ENCODE data around the gene FCSK.

FCSK gene

GRCh38 chr16:70457446-70458166 is 3.2 kb downstream of the FCSK start:
- Histone ChIP-seq H3K27me3 (ENCODE audit: insufficient read depth, poor library complexity, severe bottlenecking) (no peaks in the 10 kb centered on the region), H3K4me3 (replicated peaks; ENCODE audit: insufficient read depth, low read length) (no peak overlapping the region), H3K27ac (replicated peaks) (no peak overlapping the region)
- no peak for DNase-seq (ENCODE audit: low read depth in 1 of 2, low spot score in 1 of 2)
- TF ChIP-seq POLR2AphosphoS5 (IDR thresholded peaks at IDR 0.05; ENCODE audit: low read depth) (no peak), REST (IDR thresholded peaks at IDR 0.05; ENCODE audit: insufficient replicate concordance, low read depth) (no peak), SPI1 (IDR thresholded peaks at IDR 0.05; ENCODE audit: borderline replicate concordance, low read depth) (no peak), GABPA (IDR thresholded peaks at IDR 0.05; ENCODE audit: low read depth) (no peak)
- TF ChIP-seq, protein P1, sequence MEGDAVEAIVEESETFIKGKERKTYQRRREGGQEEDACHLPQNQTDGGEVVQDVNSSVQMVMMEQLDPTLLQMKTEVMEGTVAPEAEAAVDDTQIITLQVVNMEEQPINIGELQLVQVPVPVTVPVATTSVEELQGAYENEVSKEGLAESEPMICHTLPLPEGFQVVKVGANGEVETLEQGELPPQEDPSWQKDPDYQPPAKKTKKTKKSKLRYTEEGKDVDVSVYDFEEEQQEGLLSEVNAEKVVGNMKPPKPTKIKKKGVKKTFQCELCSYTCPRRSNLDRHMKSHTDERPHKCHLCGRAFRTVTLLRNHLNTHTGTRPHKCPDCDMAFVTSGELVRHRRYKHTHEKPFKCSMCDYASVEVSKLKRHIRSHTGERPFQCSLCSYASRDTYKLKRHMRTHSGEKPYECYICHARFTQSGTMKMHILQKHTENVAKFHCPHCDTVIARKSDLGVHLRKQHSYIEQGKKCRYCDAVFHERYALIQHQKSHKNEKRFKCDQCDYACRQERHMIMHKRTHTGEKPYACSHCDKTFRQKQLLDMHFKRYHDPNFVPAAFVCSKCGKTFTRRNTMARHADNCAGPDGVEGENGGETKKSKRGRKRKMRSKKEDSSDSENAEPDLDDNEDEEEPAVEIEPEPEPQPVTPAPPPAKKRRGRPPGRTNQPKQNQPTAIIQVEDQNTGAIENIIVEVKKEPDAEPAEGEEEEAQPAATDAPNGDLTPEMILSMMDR (IDR thresholded peaks at IDR 0.05; ENCODE audit: insufficient read depth, low read length) = no peak

- Histone ChIP-seq H3K4me3 (replicated peaks; ENCODE audit: insufficient read depth, low read length) (no peak overlapping the region), H3K27ac (replicated peaks) (no peak overlapping the region), H3K27me3 (ENCODE audit: insufficient read depth, poor library complexity, severe bottlenecking) (no peaks in the 10 kb centered on the region)
- DNase-seq (ENCODE audit: low read depth in 1 of 2, low spot score in 1 of 2) = no peak
- TF ChIP-seq REST (IDR thresholded peaks at IDR 0.05; ENCODE audit: insufficient replicate concordance, low read depth) = no peak
- no peak for TF ChIP-seq SPI1 (IDR thresholded peaks at IDR 0.05; ENCODE audit: borderline replicate concordance, low read depth)
- TF ChIP-seq GABPA (IDR thresholded peaks at IDR 0.05; ENCODE audit: low read depth) = no peak
- TF ChIP-seq, protein P1 (IDR thresholded peaks at IDR 0.05; ENCODE audit: insufficient read depth, low read length) = no peak
- TF ChIP-seq POLR2AphosphoS5 (IDR thresholded peaks at IDR 0.05; ENCODE audit: low read depth) = no peak
Observed at GRCh38 chr16:70460737-70461261, 6.4 kb downstream of the FCSK start.

DNA sequence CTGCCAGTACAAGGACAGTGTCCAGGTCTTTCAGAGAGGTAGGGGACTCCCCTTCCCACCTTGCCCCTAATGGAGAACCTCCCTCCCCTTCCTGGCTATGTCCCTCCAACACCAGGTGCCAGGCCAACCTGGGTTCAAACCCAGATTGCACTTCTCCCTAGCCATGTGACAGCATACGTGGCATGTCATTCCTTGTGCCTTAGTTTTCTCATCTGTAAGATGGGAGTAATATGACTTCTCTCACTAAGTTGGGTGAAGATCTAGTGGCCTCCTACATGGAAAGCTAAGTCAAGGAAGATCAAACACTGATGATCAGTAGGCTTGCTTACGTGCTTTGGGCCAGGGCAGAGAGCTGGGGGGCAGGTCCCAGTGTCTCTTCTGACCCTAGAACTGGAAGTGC is 8.8 kb downstream of the FCSK start:
- TF ChIP-seq SPI1 (IDR thresholded peaks at IDR 0.05; ENCODE audit: borderline replicate concordance, low read depth) (no peak), REST (IDR thresholded peaks at IDR 0.05; ENCODE audit: insufficient replicate concordance, low read depth) (no peak), POLR2AphosphoS5 (IDR thresholded peaks at IDR 0.05; ENCODE audit: low read depth) (no peak), GABPA (IDR thresholded peaks at IDR 0.05; ENCODE audit: low read depth) (no peak)
- TF ChIP-seq, protein P1 (IDR thresholded peaks at IDR 0.05; ENCODE audit: insufficient read depth, low read length) = no peak
- Histone ChIP-seq H3K27me3 (ENCODE audit: insufficient read depth, poor library complexity, severe bottlenecking) (no peaks in the 10 kb centered on the region), H3K27ac (replicated peaks) (no peak overlapping the region), H3K4me3 (replicated peaks; ENCODE audit: insufficient read depth, low read length) (no peak overlapping the region)
- DNase-seq (ENCODE audit: low read depth in 1 of 2, low spot score in 1 of 2) = no peak
